WTC11 (cell line): ENCODE data around the gene TDRKH. TPM values are rescaled to one million over a fixed set of nuclear protein-coding genes. Genes with fewer than 3 reads are reported as not detected.

Source experiments
- ATAC-seq: fragments of 200-7000 bp; cut with Tn5 transposase; 2 replicates; pipeline ENCODE4 v1.10.0; 2021; ENCODE audit warnings: mild to moderate bottlenecking, moderate library complexity
- CTCF ChIA-PET: fragments of 300-600 bp; sonication (Branson Sonifier 250); formaldehyde crosslinking; loops from one replicate; lab custom pipeline; 2021; ENCODE audit warnings: antibody characterized with exemption; lab: Charles Lee
- POLR2A ChIA-PET: fragments of 350-600 bp; sonication (Branson Sonifier 250); formaldehyde crosslinking; loops from one replicate; lab custom pipeline; 2021; ENCODE audit warnings: antibody characterized with exemption; lab: Charles Lee
- DNase-seq: peaks from one replicate; pipeline ENCODE4 v3.0.0; 2021; ENCODE audit warnings: low spot score
- H3K27ac Mint-ChIP-seq: 2 replicates; pipeline ENCODE4 v1.8.0; 2021; ENCODE audit warnings: mixed read lengths
- H3K27me3 Mint-ChIP-seq: 2 replicates; pipeline ENCODE4 v1.8.0; 2021; ENCODE audit warnings: low read depth, mild to moderate bottlenecking, moderate library complexity, mixed read lengths
- H3K36me3 Mint-ChIP-seq: 2 replicates; pipeline ENCODE4 v1.8.0; 2021; ENCODE audit warnings: mixed read lengths
- H3K4me1 Mint-ChIP-seq: 2 replicates; pipeline ENCODE4 v1.8.0; 2022; ENCODE audit warnings: mixed read lengths
- H3K4me3 Mint-ChIP-seq: 2 replicates; pipeline ENCODE4 v1.8.0; 2021; ENCODE audit warnings: mild to moderate bottlenecking, moderate library complexity, mixed read lengths
- H3K9me3 Mint-ChIP-seq: 2 replicates; pipeline ENCODE4 v1.8.0; 2021; ENCODE audit warnings: mixed read lengths
- FOXP1 ChIP-seq: sonication (generic); formaldehyde crosslinking; IDR thresholded peaks from 2 replicates; pipeline ENCODE4 v1.8.0; 2022; ENCODE audit warnings: missing genetic modification reagents, mild to moderate bottlenecking, moderate library complexity, borderline replicate concordance
- GRHL2 ChIP-seq: fragments of 250-450 bp; sonication (Bioruptor Pico); IDR thresholded peaks from 2 replicates; pipeline ENCODE4 v1.8.0; 2022; ENCODE audit warnings: mild to moderate bottlenecking, moderate library complexity; ENCODE audit not compliant: insufficient replicate concordance, severe bottlenecking
- GTF2I ChIP-seq: fragments of 250-450 bp; sonication (Bioruptor Pico); conservative IDR thresholded peaks from 2 replicates; pipeline ENCODE4 v1.4.0; 2021; ENCODE audit warnings: mild to moderate bottlenecking
- MXD4 ChIP-seq: fragments of 250-450 bp; sonication (Bioruptor Pico); IDR thresholded peaks from 2 replicates; pipeline ENCODE4 v1.8.0; 2021; ENCODE audit warnings: mild to moderate bottlenecking, moderate library complexity, borderline replicate concordance
- NR3C1 ChIP-seq: sonication (generic); formaldehyde crosslinking; conservative IDR thresholded peaks from 2 replicates; pipeline ENCODE4 v1.8.1; 2023; ENCODE audit warnings: low read depth, mild to moderate bottlenecking, missing genetic modification reagents
- OVOL2 ChIP-seq: fragments of 250-450 bp; sonication (Bioruptor Pico); IDR thresholded peaks from 2 replicates; pipeline ENCODE4 v1.9.0; 2021; ENCODE audit warnings: mild to moderate bottlenecking, borderline replicate concordance
- PRRX2 ChIP-seq: fragments of 250-450 bp; sonication (Bioruptor Pico); IDR thresholded peaks from 2 replicates; pipeline ENCODE4 v1.8.0; 2021; ENCODE audit warnings: mild to moderate bottlenecking
- SMAD3 ChIP-seq: sonication (generic); formaldehyde crosslinking; IDR thresholded peaks from 2 replicates; pipeline ENCODE4 v1.8.0; 2022; ENCODE audit warnings: missing genetic modification reagents, mild to moderate bottlenecking, borderline replicate concordance
- SMAD4 ChIP-seq: sonication (generic); formaldehyde crosslinking; IDR thresholded peaks from 2 replicates; pipeline ENCODE4 v1.8.0; 2022; ENCODE audit warnings: mild to moderate bottlenecking, missing genetic modification reagents
- TP53 ChIP-seq: sonication (generic); formaldehyde crosslinking; IDR thresholded peaks from 2 replicates; pipeline ENCODE4 v1.8.1; 2023; ENCODE audit warnings: mild to moderate bottlenecking, missing genetic modification reagents
- ZBTB21 ChIP-seq: sonication (generic); formaldehyde crosslinking; IDR thresholded peaks from 2 replicates; pipeline ENCODE4 v1.8.1; 2023; ENCODE audit warnings: mild to moderate bottlenecking, missing genetic modification reagents, borderline replicate concordance
- ZNF121 ChIP-seq: sonication (generic); formaldehyde crosslinking; IDR thresholded peaks from 2 replicates; pipeline ENCODE4 v1.8.0; 2023; ENCODE audit warnings: missing genetic modification reagents
- ZNF416 ChIP-seq: fragments of 250-450 bp; sonication (Bioruptor Pico); IDR thresholded peaks from 2 replicates; pipeline ENCODE4 v1.9.0; 2021; ENCODE audit warnings: mild to moderate bottlenecking, inconsistent platforms
- total RNA-seq: library from RNA; stranded (reverse); gene quantifications from 3 replicates; pipeline ENCODE4 v1.2.3, GENCODE V29; 2021
- TF ChIP-seq, protein P1 (sequence below): sonication (generic); formaldehyde crosslinking; IDR thresholded peaks from 2 replicates; pipeline ENCODE4 v1.8.1; 2023; ENCODE audit warnings: mild to moderate bottlenecking, missing genetic modification reagents, borderline replicate concordance
- TF ChIP-seq, protein P2 (sequence below): sonication (generic); formaldehyde crosslinking; IDR thresholded peaks from 2 replicates; pipeline ENCODE4 v1.8.1; 2023; ENCODE audit warnings: mild to moderate bottlenecking, missing genetic modification reagents
- TF ChIP-seq, protein P3 (sequence below): sonication (generic); formaldehyde crosslinking; conservative IDR thresholded peaks from 2 replicates; pipeline ENCODE4 v1.8.1; 2022; ENCODE audit warnings: mild to moderate bottlenecking, missing genetic modification reagents
- TF ChIP-seq, protein P4 (sequence below): sonication (generic); formaldehyde crosslinking; IDR thresholded peaks from 2 replicates; pipeline ENCODE4 v1.8.1; 2023; ENCODE audit warnings: mild to moderate bottlenecking, missing genetic modification reagents, moderate library complexity
- TF ChIP-seq, protein P5 (sequence below): fragments of 250-450 bp; sonication (Bioruptor Pico); IDR thresholded peaks from 2 replicates; pipeline ENCODE4 v1.9.0; 2021; ENCODE audit warnings: moderate library complexity, mild to moderate bottlenecking, inconsistent platforms, borderline replicate concordance
- TF ChIP-seq, protein P6 (sequence below): sonication (generic); formaldehyde crosslinking; IDR thresholded peaks from 2 replicates; pipeline ENCODE4 v1.8.1; 2022; ENCODE audit warnings: low read depth, missing genetic modification reagents, borderline replicate concordance
- TF ChIP-seq, protein P7 (sequence below): fragments of 200-600 bp; IDR thresholded peaks from 2 replicates; pipeline ENCODE4 v1.8.0; 2022; ENCODE audit warnings: antibody characterized with exemption
- TF ChIP-seq, protein P8 (sequence below): sonication (generic); formaldehyde crosslinking; IDR thresholded peaks from 2 replicates; pipeline ENCODE4 v1.8.0; 2023; ENCODE audit warnings: missing genetic modification reagents

Gene TDRKH
- total RNA-seq, 1 experiment from 2014 or later: 21.8 TPM

DNA sequence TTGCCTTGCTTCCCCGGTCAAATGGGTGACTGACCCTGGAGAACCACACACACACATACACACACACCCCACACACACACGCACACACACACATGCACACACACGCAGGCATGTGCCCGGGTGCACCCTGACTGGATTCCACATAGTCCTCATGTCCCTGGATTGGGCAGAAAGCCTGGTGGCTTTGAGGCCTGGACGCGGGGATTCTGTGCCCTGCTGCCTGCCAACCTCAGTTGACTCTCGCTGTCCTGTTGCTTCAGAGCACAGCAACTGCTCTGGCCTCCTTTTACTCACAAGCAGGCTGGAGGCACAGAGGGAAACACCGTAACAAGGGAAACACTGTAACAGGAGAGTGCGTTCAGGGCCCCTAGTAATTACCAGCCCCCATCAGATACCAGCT, 34.9 kb upstream of the TDRKH start (continued):
- TF ChIP-seq, protein P1, sequence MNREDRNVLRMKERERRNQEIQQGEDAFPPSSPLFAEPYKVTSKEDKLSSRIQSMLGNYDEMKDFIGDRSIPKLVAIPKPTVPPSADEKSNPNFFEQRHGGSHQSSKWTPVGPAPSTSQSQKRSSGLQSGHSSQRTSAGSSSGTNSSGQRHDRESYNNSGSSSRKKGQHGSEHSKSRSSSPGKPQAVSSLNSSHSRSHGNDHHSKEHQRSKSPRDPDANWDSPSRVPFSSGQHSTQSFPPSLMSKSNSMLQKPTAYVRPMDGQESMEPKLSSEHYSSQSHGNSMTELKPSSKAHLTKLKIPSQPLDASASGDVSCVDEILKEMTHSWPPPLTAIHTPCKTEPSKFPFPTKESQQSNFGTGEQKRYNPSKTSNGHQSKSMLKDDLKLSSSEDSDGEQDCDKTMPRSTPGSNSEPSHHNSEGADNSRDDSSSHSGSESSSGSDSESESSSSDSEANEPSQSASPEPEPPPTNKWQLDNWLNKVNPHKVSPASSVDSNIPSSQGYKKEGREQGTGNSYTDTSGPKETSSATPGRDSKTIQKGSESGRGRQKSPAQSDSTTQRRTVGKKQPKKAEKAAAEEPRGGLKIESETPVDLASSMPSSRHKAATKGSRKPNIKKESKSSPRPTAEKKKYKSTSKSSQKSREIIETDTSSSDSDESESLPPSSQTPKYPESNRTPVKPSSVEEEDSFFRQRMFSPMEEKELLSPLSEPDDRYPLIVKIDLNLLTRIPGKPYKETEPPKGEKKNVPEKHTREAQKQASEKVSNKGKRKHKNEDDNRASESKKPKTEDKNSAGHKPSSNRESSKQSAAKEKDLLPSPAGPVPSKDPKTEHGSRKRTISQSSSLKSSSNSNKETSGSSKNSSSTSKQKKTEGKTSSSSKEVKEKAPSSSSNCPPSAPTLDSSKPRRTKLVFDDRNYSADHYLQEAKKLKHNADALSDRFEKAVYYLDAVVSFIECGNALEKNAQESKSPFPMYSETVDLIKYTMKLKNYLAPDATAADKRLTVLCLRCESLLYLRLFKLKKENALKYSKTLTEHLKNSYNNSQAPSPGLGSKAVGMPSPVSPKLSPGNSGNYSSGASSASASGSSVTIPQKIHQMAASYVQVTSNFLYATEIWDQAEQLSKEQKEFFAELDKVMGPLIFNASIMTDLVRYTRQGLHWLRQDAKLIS (CRISPR knock-in tag): no peak
- no peak for TF ChIP-seq GTF2I (CRISPR knock-in tag)
- TF ChIP-seq, protein P2, sequence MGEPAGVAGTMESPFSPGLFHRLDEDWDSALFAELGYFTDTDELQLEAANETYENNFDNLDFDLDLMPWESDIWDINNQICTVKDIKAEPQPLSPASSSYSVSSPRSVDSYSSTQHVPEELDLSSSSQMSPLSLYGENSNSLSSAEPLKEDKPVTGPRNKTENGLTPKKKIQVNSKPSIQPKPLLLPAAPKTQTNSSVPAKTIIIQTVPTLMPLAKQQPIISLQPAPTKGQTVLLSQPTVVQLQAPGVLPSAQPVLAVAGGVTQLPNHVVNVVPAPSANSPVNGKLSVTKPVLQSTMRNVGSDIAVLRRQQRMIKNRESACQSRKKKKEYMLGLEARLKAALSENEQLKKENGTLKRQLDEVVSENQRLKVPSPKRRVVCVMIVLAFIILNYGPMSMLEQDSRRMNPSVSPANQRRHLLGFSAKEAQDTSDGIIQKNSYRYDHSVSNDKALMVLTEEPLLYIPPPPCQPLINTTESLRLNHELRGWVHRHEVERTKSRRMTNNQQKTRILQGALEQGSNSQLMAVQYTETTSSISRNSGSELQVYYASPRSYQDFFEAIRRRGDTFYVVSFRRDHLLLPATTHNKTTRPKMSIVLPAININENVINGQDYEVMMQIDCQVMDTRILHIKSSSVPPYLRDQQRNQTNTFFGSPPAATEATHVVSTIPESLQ: no peak
- no peak for TF ChIP-seq PRRX2 (CRISPR knock-in tag)
- TF ChIP-seq NR3C1 (CRISPR knock-in tag): no peak
- TF ChIP-seq MXD4 (CRISPR knock-in tag): no peak
- no peak for TF ChIP-seq ZBTB21 (CRISPR knock-in tag)
- TF ChIP-seq, protein P3, sequence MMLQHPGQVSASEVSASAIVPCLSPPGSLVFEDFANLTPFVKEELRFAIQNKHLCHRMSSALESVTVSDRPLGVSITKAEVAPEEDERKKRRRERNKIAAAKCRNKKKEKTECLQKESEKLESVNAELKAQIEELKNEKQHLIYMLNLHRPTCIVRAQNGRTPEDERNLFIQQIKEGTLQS (CRISPR knock-in tag): no peak
- TF ChIP-seq, protein P4, sequence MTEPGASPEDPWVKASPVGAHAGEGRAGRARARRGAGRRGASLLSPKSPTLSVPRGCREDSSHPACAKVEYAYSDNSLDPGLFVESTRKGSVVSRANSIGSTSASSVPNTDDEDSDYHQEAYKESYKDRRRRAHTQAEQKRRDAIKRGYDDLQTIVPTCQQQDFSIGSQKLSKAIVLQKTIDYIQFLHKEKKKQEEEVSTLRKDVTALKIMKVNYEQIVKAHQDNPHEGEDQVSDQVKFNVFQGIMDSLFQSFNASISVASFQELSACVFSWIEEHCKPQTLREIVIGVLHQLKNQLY (CRISPR knock-in tag): no peak
- TF ChIP-seq, all 79 proteins: peak for 0

DNA sequence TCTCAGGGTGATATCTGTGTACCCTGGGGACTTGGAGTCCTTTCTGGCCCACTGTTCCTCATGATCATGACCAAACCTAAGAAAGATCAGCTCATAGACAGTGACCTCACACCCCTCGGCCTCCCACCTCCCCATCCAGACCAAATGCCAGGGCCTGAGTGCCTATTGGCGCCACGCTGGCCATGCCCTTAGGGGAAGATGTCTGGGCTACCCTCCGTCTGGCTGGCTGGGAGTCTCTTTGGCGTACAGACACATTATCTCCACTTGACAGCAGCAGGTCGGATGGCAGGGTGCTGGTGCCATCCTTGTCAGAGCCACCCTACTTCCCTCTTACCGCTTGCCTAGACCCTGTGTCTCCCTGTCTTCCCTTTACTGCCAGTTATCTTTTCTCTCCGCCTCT, 32.9 kb upstream of the TDRKH start:
- POLR2A ChIA-PET: no interaction called here
- no peak overlapping the region for H3K27ac Mint-ChIP-seq
- TF ChIP-seq OVOL2 (CRISPR knock-in tag): no peak
- TF ChIP-seq ZNF121 (CRISPR knock-in tag): no peak
- TF ChIP-seq, protein P5, sequence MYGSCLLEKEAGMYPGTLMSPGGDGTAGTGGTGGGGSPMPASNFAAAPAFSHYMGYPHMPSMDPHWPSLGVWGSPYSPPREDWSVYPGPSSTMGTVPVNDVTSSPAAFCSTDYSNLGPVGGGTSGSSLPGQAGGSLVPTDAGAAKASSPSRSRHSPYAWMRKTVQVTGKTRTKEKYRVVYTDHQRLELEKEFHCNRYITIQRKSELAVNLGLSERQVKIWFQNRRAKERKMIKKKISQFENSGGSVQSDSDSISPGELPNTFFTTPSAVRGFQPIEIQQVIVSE: no peak
- TF ChIP-seq MXD4 (CRISPR knock-in tag): no peak
- TF ChIP-seq GRHL2 (CRISPR knock-in tag): no peak
- TF ChIP-seq, protein P6, sequence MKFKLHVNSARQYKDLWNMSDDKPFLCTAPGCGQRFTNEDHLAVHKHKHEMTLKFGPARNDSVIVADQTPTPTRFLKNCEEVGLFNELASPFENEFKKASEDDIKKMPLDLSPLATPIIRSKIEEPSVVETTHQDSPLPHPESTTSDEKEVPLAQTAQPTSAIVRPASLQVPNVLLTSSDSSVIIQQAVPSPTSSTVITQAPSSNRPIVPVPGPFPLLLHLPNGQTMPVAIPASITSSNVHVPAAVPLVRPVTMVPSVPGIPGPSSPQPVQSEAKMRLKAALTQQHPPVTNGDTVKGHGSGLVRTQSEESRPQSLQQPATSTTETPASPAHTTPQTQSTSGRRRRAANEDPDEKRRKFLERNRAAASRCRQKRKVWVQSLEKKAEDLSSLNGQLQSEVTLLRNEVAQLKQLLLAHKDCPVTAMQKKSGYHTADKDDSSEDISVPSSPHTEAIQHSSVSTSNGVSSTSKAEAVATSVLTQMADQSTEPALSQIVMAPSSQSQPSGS (CRISPR knock-in tag): no peak
- TF ChIP-seq SMAD4: no peak
- no peak for TF ChIP-seq TP53 (CRISPR knock-in tag)
- TF ChIP-seq ZNF416 (CRISPR knock-in tag): no peak
- TF ChIP-seq SMAD3 (CRISPR knock-in tag): no peak
- TF ChIP-seq, protein P7, sequence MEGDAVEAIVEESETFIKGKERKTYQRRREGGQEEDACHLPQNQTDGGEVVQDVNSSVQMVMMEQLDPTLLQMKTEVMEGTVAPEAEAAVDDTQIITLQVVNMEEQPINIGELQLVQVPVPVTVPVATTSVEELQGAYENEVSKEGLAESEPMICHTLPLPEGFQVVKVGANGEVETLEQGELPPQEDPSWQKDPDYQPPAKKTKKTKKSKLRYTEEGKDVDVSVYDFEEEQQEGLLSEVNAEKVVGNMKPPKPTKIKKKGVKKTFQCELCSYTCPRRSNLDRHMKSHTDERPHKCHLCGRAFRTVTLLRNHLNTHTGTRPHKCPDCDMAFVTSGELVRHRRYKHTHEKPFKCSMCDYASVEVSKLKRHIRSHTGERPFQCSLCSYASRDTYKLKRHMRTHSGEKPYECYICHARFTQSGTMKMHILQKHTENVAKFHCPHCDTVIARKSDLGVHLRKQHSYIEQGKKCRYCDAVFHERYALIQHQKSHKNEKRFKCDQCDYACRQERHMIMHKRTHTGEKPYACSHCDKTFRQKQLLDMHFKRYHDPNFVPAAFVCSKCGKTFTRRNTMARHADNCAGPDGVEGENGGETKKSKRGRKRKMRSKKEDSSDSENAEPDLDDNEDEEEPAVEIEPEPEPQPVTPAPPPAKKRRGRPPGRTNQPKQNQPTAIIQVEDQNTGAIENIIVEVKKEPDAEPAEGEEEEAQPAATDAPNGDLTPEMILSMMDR: no peak
- TF ChIP-seq FOXP1: no peak
- TF ChIP-seq, protein P8, sequence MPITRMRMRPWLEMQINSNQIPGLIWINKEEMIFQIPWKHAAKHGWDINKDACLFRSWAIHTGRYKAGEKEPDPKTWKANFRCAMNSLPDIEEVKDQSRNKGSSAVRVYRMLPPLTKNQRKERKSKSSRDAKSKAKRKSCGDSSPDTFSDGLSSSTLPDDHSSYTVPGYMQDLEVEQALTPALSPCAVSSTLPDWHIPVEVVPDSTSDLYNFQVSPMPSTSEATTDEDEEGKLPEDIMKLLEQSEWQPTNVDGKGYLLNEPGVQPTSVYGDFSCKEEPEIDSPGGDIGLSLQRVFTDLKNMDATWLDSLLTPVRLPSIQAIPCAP (CRISPR knock-in tag): no peak
- TF ChIP-seq, all 79 proteins: peak for 0
- Mint-ChIP-seq H3K27me3 (peaks cover 6% of the 10 kb centered on the region; the same call in 1 of the 2 replicates), H3K4me3 (no peak overlapping the region), H3K36me3 (no peaks in the 10 kb centered on the region), H3K9me3 (no peaks in the 10 kb centered on the region), H3K4me1 (peaks cover 24% of the 10 kb centered on the region)
- ATAC-seq: no peak
- CTCF ChIA-PET: interaction anchor here (1.0 kb wide), 2 partner anchors 14 to 190 kb away, joined by 3 read pairs; no protein-coding TSS in a partner anchor
- no peak for DNase-seq
